D721Med (cell line): ENCODE results near the gene KCTD15.

Source experiments
- DNase-seq: peaks from one replicate; pipeline ENCODE4 v3.0.0; 2011; ENCODE audit warnings: low spot score; ENCODE audit not compliant: insufficient read length
- FAIRE-seq: peaks from 2 replicates; lab custom pipeline; 2011; peaks lifted over from hg19 to GRCh38; lab: Jason Lieb, UNC
- TF ChIP-seq, protein P1 (sequence below): IDR thresholded peaks from 2 replicates; pipeline ENCODE4 v1.5.1; 2012; ENCODE audit warnings: mild to moderate bottlenecking, control low read depth; ENCODE audit not compliant: insufficient read depth; ENCODE audit errors: missing control alignments

Gene KCTD15

DNA sequence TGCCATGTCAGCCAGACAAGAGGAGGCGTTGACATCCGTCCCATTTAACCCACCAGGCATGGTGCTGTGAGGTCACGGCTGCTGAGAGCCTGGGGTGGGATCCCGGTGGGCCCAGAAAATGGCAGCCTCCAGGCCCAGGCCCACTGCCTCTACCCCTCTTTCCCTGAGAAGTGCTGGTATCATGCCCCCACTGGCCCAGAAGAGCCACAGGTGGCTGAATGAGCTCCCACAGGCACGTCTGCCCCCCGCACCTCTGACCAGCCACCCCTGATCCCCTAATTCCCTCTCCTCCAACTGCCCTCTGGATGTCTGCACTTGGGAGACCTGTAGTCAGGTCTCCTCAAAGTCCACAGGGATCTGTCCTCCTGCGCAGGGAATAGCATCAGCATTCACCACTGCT is 37.3 kb upstream of the KCTD15 start:
- no peak for DNase-seq
- no peak for FAIRE-seq
- TF ChIP-seq, protein P1, sequence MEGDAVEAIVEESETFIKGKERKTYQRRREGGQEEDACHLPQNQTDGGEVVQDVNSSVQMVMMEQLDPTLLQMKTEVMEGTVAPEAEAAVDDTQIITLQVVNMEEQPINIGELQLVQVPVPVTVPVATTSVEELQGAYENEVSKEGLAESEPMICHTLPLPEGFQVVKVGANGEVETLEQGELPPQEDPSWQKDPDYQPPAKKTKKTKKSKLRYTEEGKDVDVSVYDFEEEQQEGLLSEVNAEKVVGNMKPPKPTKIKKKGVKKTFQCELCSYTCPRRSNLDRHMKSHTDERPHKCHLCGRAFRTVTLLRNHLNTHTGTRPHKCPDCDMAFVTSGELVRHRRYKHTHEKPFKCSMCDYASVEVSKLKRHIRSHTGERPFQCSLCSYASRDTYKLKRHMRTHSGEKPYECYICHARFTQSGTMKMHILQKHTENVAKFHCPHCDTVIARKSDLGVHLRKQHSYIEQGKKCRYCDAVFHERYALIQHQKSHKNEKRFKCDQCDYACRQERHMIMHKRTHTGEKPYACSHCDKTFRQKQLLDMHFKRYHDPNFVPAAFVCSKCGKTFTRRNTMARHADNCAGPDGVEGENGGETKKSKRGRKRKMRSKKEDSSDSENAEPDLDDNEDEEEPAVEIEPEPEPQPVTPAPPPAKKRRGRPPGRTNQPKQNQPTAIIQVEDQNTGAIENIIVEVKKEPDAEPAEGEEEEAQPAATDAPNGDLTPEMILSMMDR, result no peak

DNA sequence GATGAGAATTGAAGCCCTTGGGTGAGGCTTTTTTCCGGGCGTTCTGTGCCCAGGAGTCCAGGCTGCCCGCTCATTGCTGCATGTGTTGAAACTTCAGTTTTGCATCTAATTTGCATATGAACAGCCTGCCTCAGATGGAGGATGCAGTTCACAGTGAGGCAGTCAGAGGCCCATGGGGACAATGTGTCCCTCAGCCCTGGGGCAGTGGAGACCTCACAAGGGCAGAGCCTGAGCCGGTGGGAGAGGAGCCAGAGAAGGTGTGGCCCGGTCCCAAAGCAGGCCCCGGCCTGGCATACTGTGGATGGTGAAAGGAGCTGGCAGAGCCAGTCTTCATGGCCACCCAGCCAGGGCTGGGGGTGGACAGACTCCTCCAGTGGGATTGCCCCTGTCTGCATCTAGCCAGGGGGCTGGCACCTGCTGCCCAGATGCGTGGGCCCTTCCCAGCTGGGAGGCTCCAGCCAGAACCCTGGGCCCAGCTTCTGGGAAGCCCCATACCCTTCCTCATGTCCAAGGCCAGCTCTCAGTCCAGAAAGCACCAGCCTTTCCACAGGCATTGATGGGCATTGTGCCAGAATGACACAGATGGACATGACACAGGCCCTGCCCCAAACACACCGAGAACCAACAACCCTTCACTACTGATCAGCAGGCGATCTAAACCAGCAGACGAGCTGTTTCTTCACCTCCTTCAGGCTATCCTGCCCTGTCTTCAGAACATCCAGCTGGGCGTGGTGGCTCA is 32.9 kb upstream of the KCTD15 start:
- DNase-seq (no peak), FAIRE-seq (no peak)
- TF ChIP-seq, protein P1, result no peak

DNA sequence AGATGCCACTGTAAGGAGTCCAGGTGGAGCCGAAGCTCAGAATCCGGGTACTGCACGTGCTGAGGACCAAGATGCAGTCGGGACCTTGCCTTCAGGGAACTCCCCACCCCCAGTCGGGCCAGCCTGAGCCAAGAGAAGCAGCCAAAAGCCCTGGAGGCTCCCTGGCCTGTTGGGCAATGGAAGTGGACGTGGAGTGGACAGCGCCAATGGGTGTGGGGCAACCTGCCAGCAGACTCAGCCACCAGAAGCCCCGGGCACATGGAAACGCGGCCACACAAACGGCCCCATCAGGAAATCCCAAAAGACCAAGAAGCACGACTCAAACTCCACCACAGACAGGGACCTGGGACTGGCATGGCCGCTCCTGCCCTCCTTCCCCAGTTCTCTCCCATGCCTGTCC is 30.0 kb upstream of the KCTD15 start:
- DNase-seq (no peak), FAIRE-seq (no peak)
- TF ChIP-seq, protein P1, result no peak

DNA sequence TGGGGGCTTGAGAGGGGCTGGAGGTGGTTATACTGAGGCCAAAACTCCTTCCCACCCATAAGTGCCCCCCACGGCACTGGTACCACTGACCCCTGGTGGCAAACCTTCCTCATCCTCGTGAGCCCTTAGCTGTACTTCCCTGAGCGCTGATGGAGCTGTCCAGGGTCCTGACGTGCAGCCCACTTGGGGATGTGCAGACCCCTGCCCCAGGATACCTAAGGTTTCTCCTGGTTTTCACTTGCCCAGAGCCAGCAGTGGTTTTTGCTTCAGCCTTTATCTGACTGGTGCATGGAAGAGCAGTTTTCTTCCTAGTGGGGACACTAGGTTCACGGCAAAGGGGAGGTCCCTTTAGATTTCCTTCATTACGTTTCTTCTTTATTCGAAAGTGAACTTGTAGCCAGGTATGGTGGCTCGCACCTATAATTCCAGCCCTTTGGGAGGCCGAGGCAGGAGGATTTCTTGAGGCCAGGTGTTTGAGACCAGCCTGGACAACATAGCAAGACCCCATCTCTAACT is 28.7 kb upstream of the KCTD15 start:
- no peak for FAIRE-seq
- TF ChIP-seq, protein P1, result peak; percentile 1
- no peak for DNase-seq

DNA sequence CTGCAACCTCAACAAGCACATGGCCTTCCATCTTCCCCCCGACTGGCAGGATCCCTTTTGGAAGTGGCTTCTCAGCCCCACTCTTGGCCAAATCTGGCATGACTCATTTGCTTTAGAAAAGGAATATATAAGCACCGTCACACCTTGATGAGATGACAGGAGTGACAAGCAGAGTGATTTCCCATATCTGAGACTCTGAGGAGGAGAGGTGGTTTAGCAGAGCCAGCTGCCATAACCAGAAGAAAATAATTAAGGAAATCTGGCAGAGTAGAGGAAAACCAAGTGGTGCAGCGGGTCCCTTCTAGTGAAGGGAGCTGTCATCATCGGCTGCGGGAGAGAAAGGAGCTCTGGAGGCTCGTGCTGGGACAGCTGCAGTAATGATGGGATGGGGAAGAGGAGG is 27.5 kb upstream of the KCTD15 start:
- no peak for DNase-seq
- TF ChIP-seq, protein P1, result no peak
- no peak for FAIRE-seq

DNA sequence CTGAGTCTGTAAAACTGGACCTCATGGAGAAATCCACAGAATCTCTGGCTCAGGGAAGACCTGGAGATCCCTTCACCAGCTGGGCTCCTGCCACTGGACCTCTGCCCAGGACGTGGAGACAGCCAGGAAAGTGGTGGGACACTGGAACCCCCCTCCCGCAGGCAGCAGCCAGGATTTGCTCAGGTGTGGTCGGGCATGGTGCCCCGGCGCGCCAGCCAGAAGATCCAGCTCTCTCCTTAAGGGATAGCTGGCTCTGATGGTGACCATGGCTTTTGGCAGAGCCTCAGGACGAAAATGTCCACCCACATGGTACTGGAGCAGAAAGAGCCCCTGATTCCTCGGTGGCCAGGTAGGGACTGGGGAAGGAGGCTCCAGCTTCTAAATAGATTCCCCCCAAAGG is 26.6 kb upstream of the KCTD15 start:
- DNase-seq (no peak), FAIRE-seq (no peak)
- TF ChIP-seq, protein P1, result no peak
